B cell (primary cell): ENCODE results near the gene OLFM3. TPM values are rescaled to one million over a fixed set of nuclear protein-coding genes. Genes with fewer than 3 reads are reported as not detected.

Experiments used
- ATAC-seq: fragments of 200-7000 bp; cut with Tn5 transposase; one replicate; pipeline ENCODE4 v1.10.0; 2021; ENCODE audit warnings: low read depth, mild to moderate bottlenecking, moderate number of reproducible peaks, moderate library complexity
- CTCF ChIA-PET: fragments of 350-600 bp; sonication (Branson Sonifier 250); formaldehyde crosslinking; loops from one replicate; lab custom pipeline; 2021; ENCODE audit warnings: antibody characterized with exemption, inconsistent platforms; lab: Charles Lee
- POLR2A ChIA-PET: fragments of 350-600 bp; sonication (Branson Sonifier 250); formaldehyde crosslinking; loops from one replicate; lab custom pipeline; 2021; ENCODE audit warnings: antibody characterized with exemption; lab: Charles Lee
- DNase-seq: peaks from one replicate; pipeline ENCODE4 v3.0.0; 2013
- H2AFZ ChIP-seq: 2 replicates; pipeline ENCODE4 v1.6.1; 2012; ENCODE audit warnings: mild to moderate bottlenecking, low read depth, low read length; ENCODE audit not compliant: insufficient read depth, poor library complexity, severe bottlenecking
- H3K27ac ChIP-seq, 2 donors: 1 replicate in 1 of 2; 2 replicates in 1 of 2; pipeline ENCODE4 v1.5.1; 2012 to 2013; ENCODE audit warnings: low read length in 2 of 2, mild to moderate bottlenecking in 2 of 2, moderate library complexity in 1 of 2
- H3K27me3 ChIP-seq, 4 experiments: fragments of 200-600 bp in 1 of 4; sonication (generic) in 1 of 4; replicated peaks in 1 of 4; 1 replicate in 2 of 4; 2 replicates in 2 of 4; pipeline versions ENCODE4 v1.6.1 to v1.7.0; 2013 to 2016; ENCODE audit warnings: low read length in 3 of 4, mild to moderate bottlenecking in 2 of 4, mixed read lengths in 1 of 4, moderate library complexity in 1 of 4; ENCODE audit not compliant: insufficient read depth in 4 of 4, control insufficient read depth in 3 of 4; ENCODE audit errors: control extremely low read depth in 1 of 4
- H3K36me3 ChIP-seq, 2 experiments: replicated peaks in 1 of 2; 1 replicate in 1 of 2; 2 replicates in 1 of 2; pipeline versions ENCODE4 v1.6.1 to v1.7.1; 2013; ENCODE audit warnings: low read length in 1 of 2; ENCODE audit not compliant: insufficient read depth in 2 of 2, control insufficient read depth in 1 of 2; ENCODE audit errors: control extremely low read depth in 1 of 2, extremely low read depth in 1 of 2
- H3K4me1 ChIP-seq, 2 donors: fragments of 200-600 bp in 1 of 2; sonication (generic) in 1 of 2; 1 replicate in 1 of 2; 2 replicates in 1 of 2; pipeline versions ENCODE4 v1.5.1 to v1.6.1; 2013 to 2017; ENCODE audit warnings: low read length in 2 of 2; ENCODE audit not compliant: control insufficient read depth in 2 of 2, insufficient read depth in 2 of 2
- H3K4me2 ChIP-seq: replicated peaks from 2 replicates; pipeline ENCODE3; 2012; ENCODE audit warnings: mild to moderate bottlenecking, low read depth, low read length; ENCODE audit not compliant: poor library complexity, severe bottlenecking
- H3K4me3 ChIP-seq, 5 experiments: fragments of 200-600 bp in 1 of 5; sonication (generic) in 1 of 5; 1 replicate in 3 of 5; 2 replicates in 2 of 5; pipeline versions ENCODE4 v1.5.1 to v1.7.0; 2011 to 2016; ENCODE audit warnings: low read length in 4 of 5, mild to moderate bottlenecking in 4 of 5, low read depth in 2 of 5, control low read depth in 1 of 5, moderate library complexity in 1 of 5; ENCODE audit not compliant: insufficient read depth in 1 of 5; ENCODE audit errors: control extremely low read depth in 1 of 5, extremely low read depth in 1 of 5
- H3K79me2 ChIP-seq: fragments of 200-600 bp; sonication (generic); one replicate; pipeline ENCODE4 v1.6.0; 2016; ENCODE audit warnings: low read length; ENCODE audit not compliant: control insufficient read depth, insufficient read depth
- H3K9ac ChIP-seq: fragments of 200-600 bp; sonication (generic); 2 replicates; pipeline ENCODE4 v1.6.1; 2017; ENCODE audit warnings: mild to moderate bottlenecking, low read length, moderate library complexity
- H3K9me3 ChIP-seq, 3 donors: one replicate each; pipeline versions ENCODE4 v1.6.1 to v1.7.1; 2013; ENCODE audit warnings: low read length in 2 of 3; ENCODE audit not compliant: control insufficient read depth in 2 of 3, insufficient read depth in 1 of 3; ENCODE audit errors: control extremely low read depth in 1 of 3
- H4K20me1 ChIP-seq: 2 replicates; pipeline ENCODE4 v1.6.0; 2012; ENCODE audit warnings: mild to moderate bottlenecking, low read length; ENCODE audit not compliant: insufficient read depth, control insufficient read depth, poor library complexity, severe bottlenecking
- H3K27ac Mint-ChIP-seq: one replicate; pipeline ENCODE4 v1.8.0; 2021; ENCODE audit warnings: mixed read lengths
- H3K27me3 Mint-ChIP-seq: one replicate; pipeline ENCODE4 v1.8.0; 2021; ENCODE audit warnings: mixed read lengths
- H3K4me1 Mint-ChIP-seq: one replicate; pipeline ENCODE4 v1.8.0; 2021; ENCODE audit warnings: mixed read lengths
- H3K4me3 Mint-ChIP-seq: one replicate; pipeline ENCODE4 v1.8.0; 2021; ENCODE audit warnings: mixed read lengths
- H3K9me3 Mint-ChIP-seq: one replicate; pipeline ENCODE4 v1.8.0; 2022; ENCODE audit warnings: mixed read lengths; ENCODE audit not compliant: insufficient read depth
- CTCF ChIP-seq: fragments of 200-600 bp; IDR thresholded peaks from one replicate; pipeline ENCODE4 v1.8.0; 2022; ENCODE audit warnings: antibody characterized with exemption, mild to moderate bottlenecking
- EZH2 ChIP-seq: IDR thresholded peaks from 2 replicates; pipeline ENCODE4 v1.6.1; 2012; ENCODE audit warnings: borderline replicate concordance, low read depth, mild to moderate bottlenecking, moderate library complexity, low read length; ENCODE audit not compliant: insufficient read depth, poor library complexity, severe bottlenecking
- WGBS: methylation state at CpG from one replicate; pipeline ENCODE4 v1.1.5; 2013; ENCODE audit warnings: missing lambda C conversion rate; ENCODE audit not compliant: insufficient coverage; 5-methylcytosine and 5-hydroxymethylcytosine counted together
- intact Hi-C: fragments of 100-400 bp; cut with micrococcal nuclease; formaldehyde crosslinking; loops from one replicate; pipeline ENCODE4 v1.10.0; 2022
- polyA plus RNA-seq: library from polyadenylated mRNA; depleted of rRNA; stranded (reverse); fragments of >200 nt; gene quantifications from 2 replicates; pipeline ENCODE4 v1.2.3, GENCODE V29; 2012
- total RNA-seq, 2 donors: library from RNA; stranded (reverse); fragments of 120-200 nt in 1 of 2; gene quantifications; 1 replicate in 1 of 2; 2 replicates in 1 of 2; pipeline versions ENCODE4 v1.2.3 to v1.2.4, GENCODE V29; 2013 to 2022

The OLFM3 gene
- total and polyA plus RNA-seq, 2 donors (not counting 1 experiment from before 2014, with no cell fraction given), result not detected

GRCh38 chr1:101905283-101905835 is 91.4 kb downstream of the OLFM3 start:
- no peak overlapping the region for H3K4me3 Mint-ChIP-seq
- TF ChIP-seq CTCF, result no peak
- TF ChIP-seq EZH2, result no peak

GRCh38 chr1:101902199-101902598 is 94.5 kb downstream of the OLFM3 start:
- intact Hi-C loops, result no loop called here
- no CpG with 5 or more reads among the region's 1 CpG for WGBS
- no peak overlapping the region for H3K27ac Mint-ChIP-seq
- CTCF ChIA-PET, result no interaction called here
- H3K4me1 Mint-ChIP-seq, result no peaks in the 10 kb centered on the region
- Histone ChIP-seq H3K4me1 (no peaks in the 10 kb centered on the region), H3K79me2 (no peaks in the 10 kb centered on the region), H3K27ac (no peak overlapping the region), H3K27me3 (no peaks in the 10 kb centered on the region), H2AFZ (no peak overlapping the region), H3K4me3 (no peak overlapping the region), H3K36me3 (no peaks in the 10 kb centered on the region), H3K4me2 (no peak overlapping the region), H3K9ac (no peak overlapping the region), H4K20me1 (no peaks in the 10 kb centered on the region), H3K9me3 (no peaks in the 10 kb centered on the region)
- TF ChIP-seq CTCF, result no peak
- POLR2A ChIA-PET, result no interaction called here
- H3K9me3 Mint-ChIP-seq, result no peaks in the 10 kb centered on the region
- ATAC-seq, result no peak
- no peaks in the 10 kb centered on the region for H3K27me3 Mint-ChIP-seq
- DNase-seq, result no peak
- H3K4me3 Mint-ChIP-seq, result no peak overlapping the region

More at GRCh38 chr1:101905283-101905835, 91.4 kb downstream of the OLFM3 start:
- Mint-ChIP-seq H3K4me1 (no peaks in the 10 kb centered on the region), H3K27ac (no peak overlapping the region), H3K27me3 (no peaks in the 10 kb centered on the region), H3K9me3 (no peaks in the 10 kb centered on the region)
- Histone ChIP-seq H3K36me3 (no peaks in the 10 kb centered on the region), H2AFZ (no peak overlapping the region), H4K20me1 (no peaks in the 10 kb centered on the region), H3K4me3 (no peak overlapping the region), H3K79me2 (no peaks in the 10 kb centered on the region), H3K4me1 (no peaks in the 10 kb centered on the region), H3K9me3 (no peaks in the 10 kb centered on the region), H3K9ac (no peak overlapping the region), H3K27me3 (no peaks in the 10 kb centered on the region), H3K4me2 (no peak overlapping the region), H3K27ac (no peak overlapping the region)
- POLR2A ChIA-PET, result no interaction called here
- DNase-seq, result no peak
- WGBS, result 82% methylated on average over 2 of the region's 2 CpGs
- intact Hi-C loops, result no loop called here
- no peak for ATAC-seq
- CTCF ChIA-PET, result no interaction called here
